Measurements from ENCODE around the gene CDK14.
A peak's percentile ranks its signal among the peaks of the same experiment; 100 is the strongest.
"Not testable (repeated sequence)": the region's sequence is repeated elsewhere in the genome, so short reads cannot be mapped to it uniquely, and the experiment has no call there.

The CDK14 gene

DNA sequence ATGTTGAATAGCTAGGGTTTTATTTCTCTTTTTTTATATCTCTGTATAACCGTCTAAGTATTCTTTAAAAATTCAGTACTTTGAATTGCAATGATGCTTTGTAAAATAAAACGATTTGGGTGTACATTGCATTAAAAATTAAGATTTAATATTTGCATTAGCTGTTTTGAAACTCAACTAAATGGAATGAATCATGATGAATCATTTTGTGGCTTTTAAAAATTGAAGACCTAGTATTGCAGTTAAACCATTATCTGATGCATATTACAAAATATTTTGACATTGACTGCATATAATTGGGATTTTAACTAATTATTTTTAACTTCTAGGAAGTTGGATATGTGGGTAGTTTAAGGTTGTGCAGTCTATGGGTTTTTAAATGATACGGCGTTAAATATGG, 314.0 kb downstream of the CDK14 start:
- Mint-ChIP-seq H3K9me3 (peaks cover 3% of the 10 kb centered on the region), H3K4me1 (no peaks in the 10 kb centered on the region), H3K27ac (no peak overlapping the region), H3K36me3 (no peaks in the 10 kb centered on the region), H3K27me3 (no peaks in the 10 kb centered on the region), H3K4me3 (no peak overlapping the region)
- no peak for DNase-seq
- CTCF ChIA-PET: no interaction called here

DNA sequence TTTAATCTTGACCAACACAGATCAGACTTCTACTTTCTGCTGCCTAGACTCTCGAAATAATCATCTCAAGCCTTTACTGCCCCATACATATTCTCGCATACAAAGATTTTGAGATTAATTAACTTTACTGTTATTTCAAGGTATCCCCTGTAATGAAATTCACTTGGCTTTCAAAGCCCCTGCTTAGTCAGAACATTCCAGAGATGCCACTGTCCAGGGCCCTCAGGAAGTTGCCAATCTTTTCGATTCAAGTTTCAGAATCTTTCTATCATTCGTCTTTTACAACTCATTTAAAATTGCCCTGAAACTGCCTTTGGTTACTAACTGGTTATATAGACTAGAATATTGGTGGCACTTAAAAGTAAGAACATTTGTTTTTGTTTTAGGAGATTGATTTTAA, 320.2 kb downstream of the CDK14 start:
- CTCF ChIA-PET: no interaction called here
- Mint-ChIP-seq H3K27ac (no peak overlapping the region), H3K36me3 (no peaks in the 10 kb centered on the region), H3K4me3 (no peak overlapping the region), H3K9me3 (peaks cover 1% of the 10 kb centered on the region), H3K4me1 (no peaks in the 10 kb centered on the region), H3K27me3 (no peaks in the 10 kb centered on the region)
- no peak for DNase-seq

DNA sequence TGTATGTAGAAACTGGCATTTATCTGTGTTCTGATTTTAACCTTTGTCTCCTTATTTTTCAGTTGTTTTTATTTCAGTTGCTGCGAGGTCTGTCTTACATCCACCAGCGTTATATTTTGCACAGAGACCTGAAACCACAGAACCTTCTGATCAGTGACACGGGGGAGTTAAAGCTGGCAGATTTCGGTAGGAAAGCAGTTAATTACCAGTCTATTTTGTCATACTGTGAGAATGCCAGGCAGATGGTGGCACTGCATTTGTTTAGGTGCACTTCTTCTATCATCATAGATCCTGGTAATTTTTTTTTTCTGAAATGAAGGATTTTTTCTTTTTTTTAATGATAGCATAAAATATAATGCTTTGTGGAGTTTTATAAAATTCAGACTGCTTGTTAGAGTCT, 321.4 kb downstream of the CDK14 start:
- H3K4me1 Mint-ChIP-seq: no peaks in the 10 kb centered on the region
- no peaks in the 10 kb centered on the region for H3K27me3 Mint-ChIP-seq
- DNase-seq: no peak
- CTCF ChIA-PET: no interaction called here
- H3K9me3 Mint-ChIP-seq: no peaks in the 10 kb centered on the region
- H3K36me3 Mint-ChIP-seq: no peaks in the 10 kb centered on the region
- no peak overlapping the region for H3K4me3 Mint-ChIP-seq
- no peak overlapping the region for H3K27ac Mint-ChIP-seq

DNA sequence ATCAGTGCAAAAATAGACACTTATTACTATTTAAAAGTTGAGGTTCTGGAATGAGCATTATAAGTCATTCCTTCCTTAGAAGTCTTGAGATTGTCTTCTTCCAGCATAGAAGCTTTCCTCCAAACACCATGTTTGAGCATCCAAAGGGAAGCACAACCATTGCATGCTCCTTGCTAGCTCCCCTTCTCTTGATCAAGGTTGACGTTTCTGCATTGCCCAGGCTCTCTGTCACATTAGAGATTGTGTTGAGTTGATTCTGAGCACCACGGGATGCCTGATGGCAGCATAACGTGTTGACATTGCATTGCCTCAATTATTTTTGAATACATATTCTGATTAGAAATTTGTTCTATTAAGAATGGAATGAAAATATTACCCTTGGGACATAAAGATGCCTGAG, 322.2 kb downstream of the CDK14 start:
- Mint-ChIP-seq H3K9me3 (no peaks in the 10 kb centered on the region), H3K4me1 (no peaks in the 10 kb centered on the region), H3K27ac (no peak overlapping the region), H3K36me3 (no peaks in the 10 kb centered on the region), H3K27me3 (no peaks in the 10 kb centered on the region), H3K4me3 (no peak overlapping the region)
- CTCF ChIA-PET: no interaction called here
- no peak for DNase-seq

DNA sequence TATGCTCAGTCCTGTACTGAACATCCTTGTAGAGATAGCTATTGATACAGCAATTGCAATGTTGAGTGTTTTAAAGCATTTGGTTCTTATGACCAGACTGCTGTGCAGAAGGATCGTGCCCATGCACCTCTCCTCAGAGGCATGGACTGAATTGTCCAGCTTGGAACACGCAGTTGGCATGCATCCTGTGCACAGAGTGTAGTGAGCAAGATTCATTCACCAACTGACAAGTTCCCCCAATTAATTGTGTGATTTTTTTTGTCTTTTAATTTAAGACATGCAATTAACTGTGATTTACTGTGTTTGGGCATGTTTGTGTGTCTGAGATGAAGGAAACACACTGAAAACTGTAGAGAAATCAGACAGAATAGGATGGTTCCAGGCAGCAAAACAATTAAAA, 323.7 kb downstream of the CDK14 start:
- no peaks in the 10 kb centered on the region for H3K36me3 Mint-ChIP-seq
- no peaks in the 10 kb centered on the region for H3K9me3 Mint-ChIP-seq
- H3K27ac Mint-ChIP-seq: no peak overlapping the region
- CTCF ChIA-PET: no interaction called here
- H3K4me3 Mint-ChIP-seq: no peak overlapping the region
- no peak for DNase-seq
- no peaks in the 10 kb centered on the region for H3K4me1 Mint-ChIP-seq
- H3K27me3 Mint-ChIP-seq: no peaks in the 10 kb centered on the region

DNA sequence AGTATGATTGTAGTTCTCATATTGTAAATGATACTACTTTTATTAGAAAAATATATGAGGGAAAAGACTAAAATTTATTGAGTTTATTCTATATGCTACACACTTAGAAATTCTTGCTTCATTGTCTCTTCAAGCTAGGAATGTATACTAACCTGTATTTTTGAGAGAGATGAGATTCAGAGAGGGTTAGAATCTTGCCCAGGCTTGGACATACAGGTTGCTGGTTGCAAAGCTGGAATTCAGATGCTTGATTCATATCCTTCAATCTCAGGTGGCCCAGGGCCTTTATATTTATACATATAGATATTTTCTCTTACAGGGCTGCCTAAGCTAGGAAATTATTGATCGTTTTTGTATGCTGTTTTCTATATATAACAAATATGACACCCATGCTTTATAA, 324.2 kb downstream of the CDK14 start:
- no peaks in the 10 kb centered on the region for H3K27me3 Mint-ChIP-seq
- no peaks in the 10 kb centered on the region for H3K36me3 Mint-ChIP-seq
- no peaks in the 10 kb centered on the region for H3K9me3 Mint-ChIP-seq
- no peak overlapping the region for H3K4me3 Mint-ChIP-seq
- H3K27ac Mint-ChIP-seq: no peak overlapping the region
- CTCF ChIA-PET: no interaction called here
- DNase-seq: no peak
- no peaks in the 10 kb centered on the region for H3K4me1 Mint-ChIP-seq

DNA sequence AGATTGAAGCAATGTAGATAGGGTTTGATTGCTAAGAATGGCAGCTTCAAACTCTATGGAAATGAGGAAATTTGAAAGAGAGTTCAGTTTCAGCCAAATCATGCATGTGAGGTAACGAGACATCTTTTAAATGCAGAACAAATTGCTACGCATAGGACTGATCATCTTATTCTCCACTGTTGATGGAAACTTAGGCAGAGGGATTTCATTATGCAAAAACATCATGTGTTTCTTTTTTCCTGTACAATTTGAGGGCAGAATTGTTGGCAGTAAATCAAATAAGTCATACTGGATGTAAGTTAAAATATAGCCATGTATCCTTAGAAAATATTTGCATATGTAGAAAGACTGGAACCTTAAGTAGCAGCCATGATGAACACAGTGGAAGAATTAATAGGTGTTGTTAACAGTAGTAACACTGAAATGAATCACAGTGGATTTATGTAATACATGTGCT, 327.4 kb downstream of the CDK14 start:
- CTCF ChIA-PET: no interaction called here

DNA sequence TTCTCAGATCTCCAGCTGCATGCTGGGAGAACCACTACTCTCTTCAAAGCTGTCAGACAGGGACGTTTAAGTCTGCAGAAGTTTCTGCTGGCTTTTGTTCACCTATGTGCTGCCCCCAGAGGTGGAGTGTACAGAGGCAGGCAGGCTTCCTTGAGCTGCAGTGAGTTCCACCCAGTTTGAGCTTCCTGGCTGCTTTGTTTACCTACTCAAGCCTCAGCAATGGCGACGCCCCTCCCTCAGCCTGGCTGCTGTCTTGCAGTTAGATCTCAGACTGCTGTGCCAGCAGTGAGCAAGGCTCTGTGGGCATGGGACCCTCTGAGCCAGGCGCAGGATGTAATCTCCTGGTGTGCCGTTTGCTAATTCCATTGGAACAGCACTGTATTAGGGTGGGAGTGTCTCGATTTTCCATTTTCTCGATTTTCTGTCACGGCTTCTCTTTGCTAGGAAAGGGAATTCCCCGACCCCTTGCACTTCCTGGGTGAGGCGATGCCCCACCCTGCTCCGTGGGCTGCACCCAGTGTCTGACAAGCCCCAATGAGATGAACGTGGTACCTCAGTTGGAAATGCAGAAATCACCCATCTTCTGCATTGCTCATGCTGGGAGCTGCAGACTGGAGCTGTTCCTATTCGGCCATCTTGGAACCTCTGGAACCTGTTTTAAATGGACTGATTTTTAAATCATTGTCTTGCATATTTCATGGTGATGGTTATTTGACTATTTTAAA, 332.7 kb downstream of the CDK14 start:
- H3K27me3 Mint-ChIP-seq, H3K4me3 Mint-ChIP-seq, CTCF ChIA-PET, H3K36me3 Mint-ChIP-seq, H3K4me1 Mint-ChIP-seq, H3K27ac Mint-ChIP-seq, H3K9me3 Mint-ChIP-seq: not testable (repeated sequence)
- peak; percentile 21 for DNase-seq

More for the DNA sequence above, 327.4 kb downstream of the CDK14 start:
- no peaks in the 10 kb centered on the region for H3K27me3 Mint-ChIP-seq
- no peaks in the 10 kb centered on the region for H3K4me1 Mint-ChIP-seq
- no peaks in the 10 kb centered on the region for H3K36me3 Mint-ChIP-seq
- H3K4me3 Mint-ChIP-seq: no peak overlapping the region
- H3K9me3 Mint-ChIP-seq: no peaks in the 10 kb centered on the region
- DNase-seq: no peak
- no peak overlapping the region for H3K27ac Mint-ChIP-seq

DNA sequence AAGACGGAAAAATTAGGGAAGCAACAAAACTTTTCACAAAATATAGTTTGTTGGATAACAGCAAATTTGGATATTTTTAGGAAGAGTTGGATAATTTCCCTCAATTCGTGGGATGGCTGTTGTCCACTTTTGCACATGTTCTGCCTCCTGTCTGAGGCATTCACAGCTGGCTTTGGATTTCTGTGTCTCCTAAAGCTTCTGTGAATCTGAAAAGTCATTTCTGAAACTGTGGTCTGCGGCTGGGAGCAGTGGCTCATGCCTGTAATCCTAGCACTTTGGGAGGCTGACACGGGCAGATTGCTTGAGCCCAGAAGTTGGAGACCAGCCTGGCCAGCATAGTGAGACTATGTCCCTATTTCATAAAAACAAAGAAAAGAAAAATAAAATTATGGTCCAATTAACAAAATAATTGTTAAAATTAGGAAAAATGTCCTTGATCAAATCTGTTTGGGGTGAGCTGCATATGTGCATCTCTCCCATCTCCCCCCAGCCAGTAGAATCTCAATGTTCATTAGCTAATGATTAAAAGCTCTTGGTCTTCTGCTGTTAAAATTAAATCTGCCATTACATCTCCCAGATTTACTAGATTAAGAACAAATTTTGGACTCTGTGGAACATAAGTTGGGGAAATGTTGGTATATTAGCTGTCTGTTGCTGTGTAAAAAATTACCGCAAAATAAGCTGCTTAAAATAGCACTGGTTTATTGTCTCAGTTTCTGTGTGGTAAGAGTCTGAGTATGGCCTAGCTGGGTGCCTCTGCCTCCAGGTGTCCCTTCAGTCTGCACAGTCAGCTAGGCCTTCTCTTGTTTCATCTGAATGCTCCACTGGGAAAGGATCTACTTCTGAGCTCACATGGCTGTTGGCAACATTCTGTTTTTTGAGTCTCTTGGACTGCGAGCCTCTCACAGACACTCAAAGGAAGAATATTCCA, 336.1 kb downstream of the CDK14 start:
- DNase-seq: no peak
- CTCF ChIA-PET: no interaction called here
- H3K4me3 Mint-ChIP-seq: no peak overlapping the region
- H3K36me3 Mint-ChIP-seq: no peaks in the 10 kb centered on the region
- no peaks in the 10 kb centered on the region for H3K27me3 Mint-ChIP-seq
- H3K9me3 Mint-ChIP-seq: no peaks in the 10 kb centered on the region
- H3K27ac Mint-ChIP-seq: no peak overlapping the region
- H3K4me1 Mint-ChIP-seq: no peaks in the 10 kb centered on the region

DNA sequence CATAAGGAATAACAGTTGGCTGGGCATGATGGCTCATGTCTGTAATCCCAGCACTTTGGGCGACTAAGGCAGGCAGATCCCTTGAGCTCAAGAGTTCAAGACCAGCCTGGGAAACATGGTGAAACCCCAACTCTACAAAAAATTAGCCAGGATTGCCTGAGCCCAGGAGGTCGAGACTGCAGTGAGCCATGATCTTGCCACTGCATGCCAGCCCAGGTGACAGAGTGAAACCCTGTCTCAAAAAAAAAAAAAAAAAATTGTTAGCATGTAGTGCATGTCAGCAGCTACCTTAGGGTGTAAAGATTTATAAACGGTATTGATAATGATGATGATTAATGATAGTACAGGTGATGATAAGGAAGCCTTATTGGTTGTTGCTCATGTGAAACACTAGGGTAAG, 336.9 kb downstream of the CDK14 start:
- CTCF ChIA-PET: no interaction called here
- no peak overlapping the region for H3K4me3 Mint-ChIP-seq
- no peaks in the 10 kb centered on the region for H3K36me3 Mint-ChIP-seq
- H3K4me1 Mint-ChIP-seq: no peaks in the 10 kb centered on the region
- no peaks in the 10 kb centered on the region for H3K27me3 Mint-ChIP-seq
- H3K27ac Mint-ChIP-seq: no peak overlapping the region
- no peak for DNase-seq
- no peaks in the 10 kb centered on the region for H3K9me3 Mint-ChIP-seq

DNA sequence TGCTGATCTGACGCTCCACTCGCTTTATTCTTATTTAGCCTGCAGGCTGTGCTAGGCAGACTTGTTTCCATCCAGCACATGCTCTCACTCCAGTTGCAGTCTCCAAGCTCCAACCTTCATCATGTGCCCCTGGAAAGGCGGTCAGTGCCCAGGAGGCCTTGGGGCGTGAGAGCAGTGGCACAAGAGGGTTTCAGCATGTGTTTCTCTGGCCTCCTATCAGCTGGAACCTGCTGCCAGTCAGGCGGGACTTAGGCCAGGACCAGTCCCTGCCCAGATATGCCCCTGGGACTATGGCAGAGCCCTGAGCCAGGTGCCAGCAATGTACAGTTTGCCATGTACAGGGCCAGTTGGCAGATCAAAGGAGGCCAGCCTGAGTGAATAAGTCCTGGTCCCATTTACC, 337.9 kb downstream of the CDK14 start:
- Mint-ChIP-seq H3K9me3 (no peaks in the 10 kb centered on the region), H3K36me3 (no peaks in the 10 kb centered on the region), H3K27ac (no peak overlapping the region), H3K4me1 (no peaks in the 10 kb centered on the region), H3K27me3 (no peaks in the 10 kb centered on the region), H3K4me3 (no peak overlapping the region)
- CTCF ChIA-PET: no interaction called here
- DNase-seq: no peak

DNA sequence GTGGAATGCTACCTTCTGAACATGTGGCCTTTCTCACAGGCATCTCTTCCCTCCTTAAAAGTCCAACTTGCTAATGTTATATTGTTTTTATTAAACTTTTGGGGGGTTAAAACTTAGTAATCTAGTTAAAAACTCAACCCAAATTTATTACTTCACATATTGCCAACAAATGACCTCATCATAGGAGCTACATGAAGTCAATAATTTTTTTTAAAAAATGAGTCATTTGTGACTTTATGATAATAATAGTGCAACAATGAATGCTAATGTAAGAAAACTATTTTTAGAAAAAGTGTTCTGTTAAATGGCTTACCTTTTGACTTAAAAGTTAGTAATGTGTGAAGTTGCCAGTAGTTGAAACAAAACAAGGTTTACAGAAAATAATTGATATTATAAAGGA, 342.2 kb downstream of the CDK14 start:
- Mint-ChIP-seq H3K27me3 (no peaks in the 10 kb centered on the region), H3K4me3 (no peak overlapping the region), H3K27ac (no peak overlapping the region), H3K36me3 (no peaks in the 10 kb centered on the region), H3K4me1 (no peaks in the 10 kb centered on the region), H3K9me3 (no peaks in the 10 kb centered on the region)
- DNase-seq: no peak
- CTCF ChIA-PET: no interaction called here

DNA sequence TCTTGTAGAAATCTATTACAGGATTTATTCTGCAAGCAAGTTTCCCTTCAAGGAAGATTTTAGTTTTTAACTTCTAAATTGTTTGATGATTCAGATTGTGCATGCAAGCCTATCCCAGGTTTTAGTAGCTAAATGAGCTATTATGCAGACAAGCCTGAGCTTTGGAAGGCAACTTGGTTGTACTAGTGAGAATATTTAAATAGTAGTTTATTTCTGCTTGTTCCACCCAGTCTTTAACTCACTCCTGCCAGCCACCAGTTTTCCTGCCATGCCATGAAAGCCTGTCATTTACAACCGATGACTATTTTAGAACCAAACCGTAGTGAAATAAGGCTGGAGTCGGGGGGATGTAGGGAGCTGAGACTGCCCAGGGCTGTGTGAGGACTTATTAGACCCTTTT, 343.5 kb downstream of the CDK14 start:
- Mint-ChIP-seq H3K27ac (no peak overlapping the region), H3K4me3 (no peak overlapping the region), H3K27me3 (no peaks in the 10 kb centered on the region), H3K36me3 (no peaks in the 10 kb centered on the region), H3K4me1 (no peaks in the 10 kb centered on the region), H3K9me3 (no peaks in the 10 kb centered on the region)
- CTCF ChIA-PET: no interaction called here
- no peak for DNase-seq

DNA sequence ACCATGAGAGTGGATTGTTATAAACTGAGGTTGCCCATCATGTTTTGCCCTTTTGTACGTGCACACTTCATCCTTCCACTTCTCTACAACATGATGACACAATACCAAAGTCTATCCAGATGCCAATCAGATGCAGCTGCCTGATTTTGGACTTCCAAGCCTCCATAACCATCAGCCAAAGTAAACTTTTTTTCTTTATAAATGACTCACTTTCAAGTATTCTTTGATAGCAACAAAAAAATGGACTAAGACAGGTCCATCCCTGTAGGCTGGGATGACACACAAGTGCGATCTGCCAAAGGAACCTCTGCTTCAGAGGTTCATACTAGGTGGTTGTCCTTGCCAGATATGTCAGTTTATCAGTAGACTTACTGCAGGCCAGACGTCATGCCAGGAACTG, 347.9 kb downstream of the CDK14 start:
- Mint-ChIP-seq H3K36me3 (no peaks in the 10 kb centered on the region), H3K4me1 (no peaks in the 10 kb centered on the region), H3K27me3 (no peaks in the 10 kb centered on the region), H3K4me3 (no peak overlapping the region), H3K9me3 (no peaks in the 10 kb centered on the region), H3K27ac (no peak overlapping the region)
- CTCF ChIA-PET: no interaction called here
- no peak for DNase-seq

DNA sequence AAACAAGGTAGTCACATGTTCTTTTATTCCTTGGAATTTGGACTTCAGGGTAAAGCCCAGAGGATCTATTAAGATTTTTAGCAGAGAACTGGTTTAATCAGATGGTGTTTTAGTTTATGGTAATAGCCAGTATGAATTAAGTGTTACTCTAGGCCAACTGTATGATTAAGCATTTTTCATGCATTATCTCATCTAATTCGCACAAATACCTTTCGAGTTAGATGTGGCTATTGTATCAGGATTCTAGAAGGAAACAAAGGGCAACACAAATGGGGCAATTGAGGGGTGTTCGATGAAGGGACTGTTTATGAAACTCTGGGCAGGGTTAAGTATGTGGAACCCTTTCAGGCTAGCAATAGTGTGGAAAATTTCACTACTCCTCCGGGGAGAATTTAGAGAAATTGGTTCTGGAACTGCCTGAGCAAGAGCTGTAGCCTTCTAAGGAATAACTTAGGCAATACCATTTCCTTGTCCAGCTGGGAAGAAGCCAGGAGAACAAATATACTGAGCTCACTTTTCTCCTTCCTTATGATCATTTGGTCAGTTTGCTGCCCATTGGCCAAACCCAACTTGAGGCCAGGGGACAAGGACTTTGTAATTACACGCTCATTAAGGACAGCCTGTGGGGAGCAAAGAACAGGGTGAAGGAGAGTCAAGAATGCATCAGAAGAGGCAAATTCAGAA, 349.1 kb downstream of the CDK14 start:
- DNase-seq: no peak
- CTCF ChIA-PET: no interaction called here
- H3K9me3 Mint-ChIP-seq: no peaks in the 10 kb centered on the region
- H3K4me1 Mint-ChIP-seq: no peaks in the 10 kb centered on the region
- H3K36me3 Mint-ChIP-seq: no peaks in the 10 kb centered on the region
- H3K27me3 Mint-ChIP-seq: no peaks in the 10 kb centered on the region
- H3K27ac Mint-ChIP-seq: no peak overlapping the region
- no peak overlapping the region for H3K4me3 Mint-ChIP-seq
